GM19397 (cell line): ENCODE results near the gene TMEM273.

Experiments used
- ATAC-seq: cut with Tn5 transposase; IDR thresholded peaks from one replicate; pipeline ENCODE4 v1.9.1; 2021; ENCODE audit warnings: mild to moderate bottlenecking, moderate library complexity; ENCODE audit not compliant: unreplicated experiment

TMEM273 gene

DNA sequence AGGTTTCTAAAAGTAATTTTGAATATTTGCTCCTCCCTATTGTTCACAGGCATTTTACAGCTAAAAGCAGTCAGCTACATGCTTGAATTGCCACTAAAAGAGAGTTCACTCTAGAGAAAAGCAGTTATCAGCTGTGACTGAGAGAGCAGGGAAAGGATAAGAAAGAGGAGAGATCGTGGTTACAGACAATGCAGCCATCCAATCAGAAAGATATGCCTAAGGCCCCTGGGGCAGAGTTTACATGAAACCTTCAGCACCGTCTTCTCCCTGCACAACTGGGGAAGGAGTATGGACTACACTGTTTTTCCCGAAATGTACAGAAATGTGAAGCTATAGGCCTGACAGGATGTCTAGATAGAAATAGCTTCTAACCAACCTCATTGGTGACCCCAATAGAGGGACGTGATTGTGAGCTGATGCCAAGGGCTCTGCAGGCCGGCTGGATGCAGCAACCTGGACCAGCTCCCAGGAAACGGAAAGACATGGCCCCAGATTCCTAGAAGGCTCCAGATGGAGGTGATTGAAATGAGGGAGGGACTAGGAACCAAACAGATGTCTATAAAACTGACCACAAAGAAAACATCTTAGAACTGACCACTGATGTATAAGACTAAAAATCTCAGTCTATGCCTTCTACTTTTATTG is 69.6 kb downstream of the TMEM273 start:
- ATAC-seq, result no peak

DNA sequence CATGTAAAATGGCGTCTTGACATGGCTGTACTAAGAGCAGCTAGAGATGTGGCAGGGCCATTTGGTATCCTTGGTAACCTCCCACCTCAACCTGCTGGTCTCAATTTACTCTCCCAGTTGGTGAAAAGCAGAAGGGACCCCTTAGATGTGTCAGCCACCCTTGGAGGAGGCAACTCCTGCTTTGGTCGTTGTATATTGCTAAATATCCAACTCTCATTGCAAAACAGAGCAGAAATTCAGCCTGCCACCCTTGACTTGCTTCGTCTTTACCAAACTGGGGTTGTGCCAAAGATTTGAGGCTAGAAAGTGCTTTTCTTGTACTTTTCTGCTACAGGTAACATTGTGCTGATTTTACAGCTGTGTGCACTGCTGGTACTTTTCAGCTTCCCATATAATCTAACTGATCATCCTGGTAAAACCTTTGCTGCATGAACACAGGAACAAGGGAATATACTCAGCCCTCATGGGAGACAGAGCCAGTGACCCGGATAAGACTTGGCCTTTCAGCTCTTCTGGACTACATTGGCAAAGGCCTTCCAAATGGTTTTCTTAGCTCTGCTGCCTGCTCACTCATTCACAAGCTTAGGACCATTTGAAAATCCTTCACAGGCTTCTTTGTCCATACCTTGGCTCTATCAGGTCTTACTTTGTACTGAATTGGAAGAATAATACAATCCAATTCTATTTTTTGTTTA is 70.7 kb downstream of the TMEM273 start:
- no peak for ATAC-seq

DNA sequence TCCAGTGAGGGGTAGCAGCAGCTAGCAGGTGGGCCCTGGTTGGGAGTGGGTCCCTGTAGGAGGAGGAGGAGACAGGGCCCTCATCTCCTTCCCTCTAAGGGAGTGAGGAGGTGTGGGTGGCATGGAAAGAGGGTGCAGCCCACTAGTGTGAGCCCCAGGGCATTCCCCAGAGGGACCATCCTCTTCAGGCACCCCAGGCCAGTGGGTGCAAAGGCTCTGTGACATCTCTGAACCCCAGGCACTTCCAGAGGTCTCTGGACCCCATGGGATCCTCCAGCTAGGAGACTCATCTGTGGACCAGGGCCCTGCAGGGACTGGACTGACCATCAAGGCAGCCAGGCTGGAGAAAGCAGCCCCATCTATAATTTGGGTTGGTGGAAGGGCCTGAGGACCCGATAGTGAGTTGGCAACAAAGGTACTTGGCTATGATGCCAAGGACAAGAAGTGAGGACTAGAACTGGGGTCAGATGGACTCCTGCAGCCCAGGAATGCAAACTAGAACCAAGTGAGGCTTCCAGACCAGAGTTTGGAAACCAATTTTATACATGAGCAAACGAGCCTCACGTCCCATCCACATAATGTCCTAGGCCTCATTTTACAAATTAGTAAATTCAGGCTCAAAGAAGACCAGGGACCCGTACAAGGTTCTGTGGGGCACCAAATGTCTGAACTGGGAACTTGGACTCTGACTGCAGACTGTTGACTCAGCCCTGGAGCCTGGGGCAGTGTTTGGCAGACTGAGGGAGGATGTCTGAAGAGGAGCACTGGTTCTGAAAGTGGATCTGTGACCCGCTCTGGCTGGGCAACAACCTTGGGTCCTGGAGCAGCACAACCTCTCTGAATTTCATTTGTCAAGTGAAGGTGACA is 71.4 kb downstream of the TMEM273 start:
- no peak for ATAC-seq

DNA sequence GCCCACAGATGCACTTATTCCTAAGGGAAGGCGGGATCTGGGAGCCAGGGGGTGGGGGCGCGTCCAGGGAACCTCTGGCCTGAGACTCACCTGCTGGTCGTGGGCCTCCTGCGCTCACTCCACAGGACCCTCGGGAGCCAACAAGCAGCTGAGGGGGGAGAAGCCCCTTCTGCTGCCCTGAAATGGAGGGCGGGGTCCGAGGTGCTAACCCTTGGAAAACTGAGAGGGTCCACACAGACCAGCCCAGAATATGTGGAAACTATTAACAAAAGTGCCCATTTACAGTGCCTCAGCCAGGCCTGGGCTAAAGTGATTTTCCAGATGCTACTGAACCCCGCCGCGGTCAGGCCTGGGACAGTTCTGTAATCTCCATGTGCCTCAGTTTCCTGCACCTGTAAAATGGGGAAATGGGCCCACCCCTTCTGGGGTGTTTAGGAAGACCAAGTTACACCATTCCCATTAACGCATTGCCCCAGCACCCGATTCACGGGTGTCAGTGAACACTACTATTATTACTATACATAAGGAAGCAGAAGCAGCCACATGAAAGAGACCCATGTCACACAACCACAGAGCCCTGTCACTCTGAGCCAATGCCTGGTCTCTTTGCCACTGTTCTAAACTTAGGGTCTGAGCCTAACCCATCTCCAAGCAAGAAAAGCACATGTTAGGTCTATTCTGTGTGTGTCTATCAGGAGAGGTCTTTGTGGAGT is 72.2 kb downstream of the TMEM273 start:
- ATAC-seq, result no peak

DNA sequence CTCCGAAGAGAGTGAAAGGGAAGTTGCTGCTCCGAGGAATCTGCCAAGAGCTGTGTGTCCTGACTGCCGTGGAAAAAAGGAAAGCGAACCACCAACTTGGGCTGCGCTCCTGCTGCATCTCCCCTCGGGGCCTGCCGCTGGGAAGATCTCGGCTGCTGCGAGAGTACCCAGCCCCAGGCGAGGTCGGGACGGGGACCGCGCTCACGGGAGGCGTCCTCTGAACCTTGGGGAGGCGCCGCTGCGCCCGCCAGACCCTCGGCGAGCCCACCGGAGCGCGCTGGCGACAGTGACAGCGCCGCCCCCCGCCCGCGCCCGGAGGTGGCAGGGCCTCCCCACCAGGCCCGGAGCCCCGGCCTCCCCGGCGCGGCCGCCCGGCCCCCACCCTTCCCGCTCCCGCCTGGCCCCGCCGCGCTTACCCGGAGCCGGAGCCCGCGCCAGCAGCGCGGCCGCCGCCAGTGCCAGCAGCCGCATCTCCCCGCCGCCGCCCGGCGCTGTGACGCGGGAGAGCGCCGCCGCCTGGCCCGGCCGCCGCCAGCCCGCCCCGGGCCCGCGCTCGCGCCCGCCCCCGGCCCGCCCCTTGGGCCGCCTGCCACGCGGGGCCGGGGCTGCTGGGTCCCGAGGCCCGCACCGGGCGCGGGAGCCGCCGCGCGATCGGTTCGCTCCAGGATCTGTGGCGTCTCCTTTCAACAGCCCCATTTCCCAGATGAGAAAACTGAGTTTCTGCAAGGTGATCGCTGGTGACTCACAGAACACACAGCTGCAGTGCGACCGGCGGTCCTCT is 73.0 kb downstream of the TMEM273 start, which contains the start of gene VSTM4:
Gene VSTM4 (minus strand): TSS at position 508 of the 781 bp plus-strand sequence. CDS start 37 bp downstream, at position 471.
- no peak for ATAC-seq

DNA sequence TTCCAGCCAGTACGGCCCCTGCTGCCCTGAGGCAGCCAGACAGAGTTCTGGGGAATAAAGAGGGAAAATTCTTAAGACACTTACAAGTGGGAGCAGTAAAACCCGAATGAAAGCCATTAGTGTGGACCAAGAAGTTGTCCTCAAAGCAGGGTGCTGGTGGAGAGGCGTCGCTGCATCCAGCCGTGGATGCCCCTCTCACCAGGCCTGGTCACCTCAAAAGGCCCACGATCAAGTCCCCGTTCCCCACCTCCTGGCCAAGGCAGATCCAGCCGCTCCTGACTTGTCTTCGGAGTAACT is 73.5 kb downstream of the TMEM273 start:
- ATAC-seq, result no peak

DNA sequence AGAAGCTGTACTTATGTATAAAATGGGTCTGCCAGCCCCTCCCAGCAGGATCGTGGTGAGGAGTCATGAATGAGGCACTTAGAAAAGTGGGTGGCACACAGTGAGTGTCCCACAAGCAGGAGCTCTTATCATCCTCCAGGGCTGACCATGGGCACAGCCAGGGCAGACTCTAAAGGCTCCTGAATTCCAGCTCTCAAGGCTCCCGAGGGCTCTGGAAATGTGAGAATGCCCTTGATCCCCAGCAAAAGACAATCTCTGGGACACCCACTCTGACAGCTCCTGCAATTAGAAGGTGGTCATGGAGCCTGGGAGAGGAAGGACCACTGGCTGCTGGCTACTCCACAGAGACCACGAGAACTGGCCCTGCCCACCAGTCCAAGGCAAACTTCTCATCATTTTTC is 74.5 kb downstream of the TMEM273 start:
- no peak for ATAC-seq

DNA sequence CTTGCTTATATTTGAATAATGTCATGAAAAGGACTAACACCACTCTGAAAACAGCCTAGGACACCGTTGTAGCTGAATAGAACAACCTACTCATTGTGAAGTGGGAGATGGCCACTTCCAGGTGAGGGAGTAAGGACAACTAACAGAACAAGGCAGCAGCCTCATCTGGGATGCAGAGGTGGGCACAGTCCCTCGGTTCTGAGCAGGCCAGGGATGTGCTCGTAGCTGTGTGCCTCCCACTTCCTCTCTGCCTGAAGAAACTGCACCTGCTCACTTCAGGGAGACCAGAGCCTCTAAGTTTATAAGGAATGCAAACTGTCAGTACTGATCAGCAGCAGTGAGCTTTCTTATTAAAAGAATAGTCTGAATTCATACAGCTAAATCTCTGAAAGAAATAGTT is 75.3 kb downstream of the TMEM273 start:
- ATAC-seq, result no peak

DNA sequence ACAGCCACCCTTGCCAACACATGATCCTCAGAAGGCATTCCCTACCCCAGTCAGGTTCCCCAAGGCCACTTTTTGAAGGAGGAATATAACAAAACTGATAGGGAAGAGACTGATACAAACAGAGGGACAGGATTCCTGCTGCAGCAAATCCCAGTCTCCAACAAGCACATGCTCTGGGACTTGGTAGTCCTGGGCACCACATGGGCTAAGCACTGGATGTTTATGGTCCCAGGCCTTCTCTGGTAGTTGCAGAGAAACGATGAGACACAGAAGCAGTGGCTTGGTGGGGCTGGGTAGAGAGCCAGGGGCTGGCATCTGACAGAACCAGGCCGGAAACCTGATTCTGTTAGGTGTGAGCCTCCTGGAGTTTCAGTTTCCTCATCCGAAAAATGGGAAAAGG is 76.1 kb downstream of the TMEM273 start:
- ATAC-seq, result no peak

DNA sequence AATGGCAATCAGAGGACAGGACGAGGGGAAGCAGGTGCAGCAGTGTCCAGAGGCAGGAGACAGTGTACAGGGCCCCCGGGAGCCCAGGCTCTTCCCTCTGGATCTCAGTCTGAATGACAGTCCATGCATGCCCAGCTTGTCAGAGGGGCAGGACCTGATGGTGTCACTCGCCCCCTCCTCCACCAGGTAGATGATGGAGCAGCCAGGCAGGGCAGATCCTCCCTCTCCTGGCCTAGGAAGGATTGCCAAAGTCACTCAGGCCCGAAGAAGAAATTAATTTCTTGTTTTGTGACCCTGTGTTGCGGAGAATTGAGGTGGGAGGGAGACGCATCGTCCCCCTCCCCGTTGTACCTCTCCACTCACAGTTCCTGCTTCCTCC is 76.9 kb downstream of the TMEM273 start:
- no peak for ATAC-seq

DNA sequence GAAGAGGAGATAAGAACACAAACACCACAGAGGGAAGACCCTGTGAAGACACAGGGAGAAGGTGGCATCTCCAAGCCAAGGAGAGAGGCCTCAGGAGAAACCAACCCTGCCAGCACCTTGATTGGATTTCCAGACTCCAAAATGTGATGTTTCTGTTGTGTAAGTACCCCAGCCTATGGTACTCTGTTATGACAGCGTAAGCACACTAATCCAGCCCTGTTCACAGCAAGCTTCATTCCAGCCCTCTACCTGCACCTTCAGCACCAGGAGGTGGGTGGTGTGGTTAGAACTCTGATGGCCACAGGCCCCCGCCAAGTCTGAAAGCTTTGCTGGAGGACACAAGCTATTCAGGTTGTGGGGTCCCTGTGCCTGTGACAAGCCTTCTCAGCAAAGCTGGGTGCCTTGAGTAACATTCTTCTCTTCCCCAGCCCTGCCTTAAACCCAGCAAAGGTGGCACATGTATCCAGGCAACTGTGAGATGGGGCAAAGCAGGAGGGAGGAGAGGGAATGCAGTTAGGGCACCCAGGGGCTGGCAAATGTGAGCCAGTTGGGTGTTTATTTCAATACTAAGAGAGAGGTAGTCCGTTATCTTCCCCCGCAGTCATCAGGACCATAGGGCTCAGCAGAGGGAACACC is 77.4 kb downstream of the TMEM273 start:
- no peak for ATAC-seq

DNA sequence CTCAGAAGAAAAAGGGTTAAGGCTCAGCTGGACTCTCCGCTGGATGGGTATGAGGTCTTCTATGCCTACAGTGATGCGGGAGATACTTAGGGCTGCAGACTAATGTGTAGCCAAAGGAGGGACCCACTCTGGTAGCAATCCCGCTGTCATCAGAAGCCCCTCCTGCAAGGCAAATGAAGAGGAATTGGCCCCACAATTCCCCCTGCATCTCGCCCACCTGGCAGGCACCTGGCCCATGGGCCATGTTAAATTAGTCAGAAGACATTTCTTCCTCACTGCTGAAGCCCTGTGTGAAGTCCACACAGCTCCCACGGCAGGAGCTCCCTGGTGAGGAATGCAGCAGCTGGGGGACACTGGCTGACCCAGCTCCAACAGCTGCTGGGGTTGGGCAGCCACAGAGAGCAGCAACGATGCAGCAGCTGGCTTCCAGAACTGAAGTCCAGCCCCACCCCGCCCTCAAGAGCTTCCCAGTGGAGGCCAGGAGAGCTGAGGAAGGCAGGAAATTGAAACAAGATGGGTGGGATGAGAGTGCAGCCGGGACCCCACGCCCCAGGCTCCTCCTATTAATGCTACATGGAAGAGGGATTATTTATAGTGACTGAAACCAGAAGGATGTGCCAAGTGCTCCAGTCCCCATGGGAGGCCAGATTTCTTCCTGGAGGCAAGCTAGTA is 78.4 kb downstream of the TMEM273 start:
- ATAC-seq, result no peak

DNA sequence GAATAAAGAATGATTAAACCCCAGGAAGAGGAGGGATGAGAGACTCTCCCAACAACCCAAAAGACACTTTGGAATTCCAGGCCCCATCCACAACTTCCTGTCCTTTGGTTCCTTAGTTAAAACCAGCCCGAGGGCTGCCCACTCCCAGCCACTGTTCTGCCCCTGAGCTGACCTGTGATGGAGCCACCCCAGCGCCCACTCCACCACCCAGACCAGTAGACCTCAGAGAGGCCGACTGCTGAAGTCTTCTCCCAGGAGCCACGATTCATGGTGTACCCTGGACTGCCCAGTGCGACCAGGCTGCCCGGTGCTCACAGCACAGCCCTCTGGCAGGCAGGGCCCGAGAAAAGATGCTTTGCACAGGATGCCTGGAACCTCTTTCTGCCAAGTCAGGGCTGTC is 79.5 kb downstream of the TMEM273 start:
- no peak for ATAC-seq

DNA sequence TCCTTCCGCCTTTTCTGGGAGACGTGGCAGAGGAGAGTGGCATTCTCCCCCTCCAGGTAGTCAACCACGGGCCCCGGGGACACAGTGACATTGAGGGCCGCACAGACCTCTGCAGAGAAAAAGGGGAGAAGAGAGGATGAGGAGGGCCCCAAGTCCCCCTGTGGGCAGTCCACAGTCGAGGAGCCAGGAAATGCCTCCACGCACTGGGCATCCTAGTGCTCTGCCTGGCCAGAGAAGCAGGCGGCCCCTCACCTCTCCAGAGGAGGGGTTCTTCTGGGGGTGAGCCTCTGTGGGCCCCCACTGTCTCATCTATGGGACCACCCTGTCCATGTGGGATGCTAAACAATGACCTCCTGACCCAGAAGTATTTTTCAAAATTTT is 80.3 kb downstream of the TMEM273 start:
- ATAC-seq, result no peak

DNA sequence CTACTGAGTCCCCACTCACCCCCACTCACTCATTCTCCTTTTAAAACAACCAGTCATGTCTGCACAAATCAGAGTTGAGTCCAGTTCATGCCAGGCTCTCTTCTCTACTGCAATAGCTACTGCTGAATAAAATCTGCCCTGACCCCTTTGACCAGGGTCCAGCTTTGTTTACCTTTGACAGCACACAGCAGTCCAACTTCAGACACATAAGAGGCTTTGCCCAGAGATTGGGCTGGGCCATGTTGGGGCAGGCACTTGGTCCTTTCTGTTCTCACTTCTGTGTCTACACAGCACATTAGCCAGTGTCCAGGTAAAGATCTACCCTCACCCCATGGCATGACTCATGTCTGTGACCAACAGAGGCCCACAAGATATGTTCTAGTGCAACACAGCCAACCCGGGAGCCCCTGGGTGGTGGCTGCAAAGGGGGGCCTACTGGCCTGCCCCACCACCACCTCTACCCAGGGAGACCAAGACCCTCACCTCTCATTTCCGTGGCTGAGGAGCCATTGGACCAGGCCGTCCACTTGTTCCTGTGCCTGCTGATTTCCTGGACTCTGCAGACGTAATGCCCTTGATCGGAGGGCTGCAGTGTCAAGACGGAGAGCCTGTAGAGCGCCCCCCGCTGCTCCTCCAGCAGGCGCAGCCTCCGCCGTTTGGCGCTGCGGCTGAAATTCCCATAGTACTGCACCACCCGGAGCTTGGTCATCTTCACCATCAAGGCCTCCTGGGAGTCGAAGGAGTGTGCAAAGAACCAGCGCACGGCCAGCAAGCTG is 80.9 kb downstream of the TMEM273 start:
- ATAC-seq, result no peak

DNA sequence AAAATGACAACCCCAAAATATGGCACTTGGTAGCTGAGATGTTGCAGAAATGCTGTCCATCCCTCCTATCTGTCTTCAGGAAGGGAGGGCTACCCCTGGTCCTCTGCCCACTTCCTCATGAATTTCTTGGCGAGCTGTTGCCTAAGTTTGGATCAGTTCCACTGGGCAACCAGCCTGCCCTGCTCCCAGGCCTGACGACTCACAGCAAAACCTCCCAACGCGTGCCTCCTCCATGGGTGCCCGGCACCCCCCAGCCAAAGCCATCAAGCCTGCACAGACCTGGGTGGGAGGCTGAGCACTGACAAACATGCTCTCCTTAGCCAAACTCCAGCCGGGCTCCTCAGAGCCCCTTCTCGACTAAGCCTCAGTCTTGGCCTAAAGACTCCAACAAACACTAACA is 81.7 kb downstream of the TMEM273 start:
- no peak for ATAC-seq

DNA sequence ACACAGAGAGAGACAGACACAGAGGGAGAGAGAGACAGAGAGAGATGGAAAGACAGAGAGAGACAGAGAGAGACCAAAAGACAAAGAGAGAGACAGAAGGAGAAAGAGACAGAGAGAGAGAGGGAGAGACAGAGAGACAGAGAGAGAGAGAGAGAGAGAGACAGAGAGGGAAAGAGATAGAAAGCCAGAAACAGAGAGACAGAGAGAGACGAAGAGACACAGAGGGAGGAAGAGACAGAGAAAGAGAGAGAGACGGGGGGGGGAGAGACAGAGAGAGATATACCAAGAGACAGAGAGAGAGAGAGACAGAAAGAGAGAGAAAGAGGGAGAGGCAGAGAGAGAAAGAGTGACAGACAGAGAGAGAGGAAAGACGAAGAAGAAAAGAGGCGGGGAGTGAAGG is 83.1 kb downstream of the TMEM273 start:
- no peak for ATAC-seq
